Fibroblast of pulmonary artery (primary cell): ENCODE data around the gene TACC2.
A peak's percentile ranks its signal among the peaks of the same experiment; 100 is the strongest.

Experiments used
- DNase-seq: peaks from one replicate; pipeline ENCODE4 v3.0.0-alpha.2; 2010; ENCODE audit warnings: low read depth
- H3K4me3 ChIP-seq: replicated peaks from 2 replicates; pipeline ENCODE4 v1.5.1; 2011; ENCODE audit warnings: low read depth, mild to moderate bottlenecking, control low read depth, low read length, moderate library complexity
- TF ChIP-seq, protein P1 (sequence below): IDR thresholded peaks from 2 replicates; pipeline ENCODE4 v1.5.1; 2011; ENCODE audit warnings: mild to moderate bottlenecking, control low read depth, low read length, inconsistent platforms; ENCODE audit errors: missing control alignments

Gene TACC2

DNA sequence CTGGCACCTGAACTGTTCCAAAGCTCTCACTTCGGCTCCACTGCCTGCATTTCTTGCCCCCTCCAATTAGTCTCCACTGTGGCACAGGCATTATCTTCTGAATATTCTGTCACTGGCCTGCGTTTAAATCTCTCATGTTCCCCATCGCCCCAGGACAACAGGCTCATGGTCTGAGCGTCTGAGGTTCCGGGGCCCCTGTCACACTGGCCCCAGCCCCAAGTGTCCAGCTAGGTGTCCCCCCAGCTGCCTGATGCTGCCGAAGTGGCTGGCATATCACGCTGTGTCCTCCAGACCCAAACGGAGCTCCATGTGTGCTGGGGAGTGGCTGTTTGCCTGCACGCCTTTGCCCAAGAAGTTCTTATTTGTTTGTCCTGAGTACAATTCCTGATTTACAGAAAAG, 135.4 kb downstream of the TACC2 start:
- no peak for DNase-seq
- TF ChIP-seq, protein P1, sequence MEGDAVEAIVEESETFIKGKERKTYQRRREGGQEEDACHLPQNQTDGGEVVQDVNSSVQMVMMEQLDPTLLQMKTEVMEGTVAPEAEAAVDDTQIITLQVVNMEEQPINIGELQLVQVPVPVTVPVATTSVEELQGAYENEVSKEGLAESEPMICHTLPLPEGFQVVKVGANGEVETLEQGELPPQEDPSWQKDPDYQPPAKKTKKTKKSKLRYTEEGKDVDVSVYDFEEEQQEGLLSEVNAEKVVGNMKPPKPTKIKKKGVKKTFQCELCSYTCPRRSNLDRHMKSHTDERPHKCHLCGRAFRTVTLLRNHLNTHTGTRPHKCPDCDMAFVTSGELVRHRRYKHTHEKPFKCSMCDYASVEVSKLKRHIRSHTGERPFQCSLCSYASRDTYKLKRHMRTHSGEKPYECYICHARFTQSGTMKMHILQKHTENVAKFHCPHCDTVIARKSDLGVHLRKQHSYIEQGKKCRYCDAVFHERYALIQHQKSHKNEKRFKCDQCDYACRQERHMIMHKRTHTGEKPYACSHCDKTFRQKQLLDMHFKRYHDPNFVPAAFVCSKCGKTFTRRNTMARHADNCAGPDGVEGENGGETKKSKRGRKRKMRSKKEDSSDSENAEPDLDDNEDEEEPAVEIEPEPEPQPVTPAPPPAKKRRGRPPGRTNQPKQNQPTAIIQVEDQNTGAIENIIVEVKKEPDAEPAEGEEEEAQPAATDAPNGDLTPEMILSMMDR, result no peak
- H3K4me3 ChIP-seq, result no peak overlapping the region

DNA sequence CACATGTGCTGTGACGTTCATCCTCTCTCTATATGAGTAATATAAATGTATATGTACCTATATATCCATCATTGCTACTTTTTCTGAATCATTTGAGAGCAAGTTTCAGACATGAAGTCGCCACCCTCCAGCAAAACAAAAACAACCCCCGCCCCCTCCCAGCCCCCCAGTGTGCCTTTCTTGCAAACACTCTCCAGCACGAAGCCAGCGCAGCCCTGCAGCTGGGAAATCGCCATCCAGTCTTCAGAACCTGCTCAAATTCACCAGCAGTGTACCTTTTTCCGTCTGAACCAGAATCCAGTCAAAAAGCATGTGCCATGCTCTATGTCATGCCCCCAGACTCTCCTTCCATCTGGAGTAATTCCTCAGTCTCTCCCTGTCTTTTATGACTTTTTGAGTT, 135.8 kb downstream of the TACC2 start:
- no peak for DNase-seq
- H3K4me3 ChIP-seq, result no peak overlapping the region
- TF ChIP-seq, protein P1, result no peak

DNA sequence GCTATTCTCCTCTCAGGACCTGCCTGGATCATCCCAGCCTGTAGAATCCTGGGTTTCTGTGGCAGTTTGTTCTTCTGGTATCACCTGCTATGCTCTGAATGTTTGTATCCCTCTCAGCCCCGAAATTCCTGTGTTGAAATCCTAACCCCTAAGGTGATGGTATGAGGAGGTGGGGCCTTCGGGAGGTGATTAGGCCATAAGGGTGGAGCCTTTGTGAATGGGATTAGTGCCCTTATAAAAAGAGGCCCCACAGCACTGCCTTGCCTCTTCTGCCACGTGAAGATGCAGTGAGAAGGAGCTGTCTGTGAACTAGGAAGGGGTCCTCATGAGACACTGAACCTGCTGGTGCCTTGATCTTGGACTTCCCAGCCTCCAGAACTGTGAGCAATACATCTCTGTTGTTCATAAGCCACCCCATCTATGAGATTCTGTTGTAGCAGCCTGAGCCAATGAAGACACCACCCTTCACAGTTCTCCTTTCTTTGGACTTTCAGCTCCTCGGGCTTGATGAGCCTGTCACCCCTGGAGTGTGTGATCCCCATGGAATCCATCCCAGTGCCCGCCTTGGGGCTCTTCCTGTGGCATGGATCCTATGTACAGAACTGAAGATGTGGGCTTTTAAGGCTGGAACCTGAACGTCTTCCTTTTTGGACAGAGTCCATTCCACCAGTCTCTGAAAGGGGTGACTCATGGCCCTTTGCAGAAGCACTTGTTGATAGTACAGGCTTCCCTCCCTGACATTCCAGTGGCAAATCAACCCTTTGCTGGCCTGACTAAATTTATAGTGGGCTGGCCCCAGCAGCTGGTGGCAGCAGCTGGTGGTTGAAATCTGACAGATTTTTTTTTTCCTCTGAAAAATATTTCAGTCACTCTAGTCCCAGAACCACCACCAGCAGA, 138.0 kb downstream of the TACC2 start:
- no peak overlapping the region for H3K4me3 ChIP-seq
- TF ChIP-seq, protein P1, result no peak
- DNase-seq, result peak; percentile 90

DNA sequence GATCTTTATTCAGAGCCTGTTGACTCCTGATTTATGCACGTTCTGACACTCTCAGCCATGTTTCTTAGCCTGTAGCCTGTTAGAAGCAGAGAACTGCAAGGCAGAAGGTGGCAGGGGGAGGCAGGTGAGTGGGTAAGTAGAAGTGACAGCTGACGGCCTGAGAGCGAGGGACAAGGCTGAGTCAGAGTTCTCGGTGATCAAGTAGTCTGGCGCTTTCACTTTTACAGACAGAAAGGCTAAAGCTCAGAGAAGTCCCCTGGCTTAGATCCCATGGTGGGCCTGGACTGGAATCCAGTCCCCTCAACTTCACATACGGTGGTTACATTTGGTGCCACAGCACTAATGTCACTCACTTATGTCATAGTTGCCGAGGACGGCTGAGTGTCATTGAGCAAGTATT, 139.0 kb downstream of the TACC2 start:
- H3K4me3 ChIP-seq, result peak overlapping the region; percentile 37
- TF ChIP-seq, protein P1, result no peak
- DNase-seq, result no peak

DNA sequence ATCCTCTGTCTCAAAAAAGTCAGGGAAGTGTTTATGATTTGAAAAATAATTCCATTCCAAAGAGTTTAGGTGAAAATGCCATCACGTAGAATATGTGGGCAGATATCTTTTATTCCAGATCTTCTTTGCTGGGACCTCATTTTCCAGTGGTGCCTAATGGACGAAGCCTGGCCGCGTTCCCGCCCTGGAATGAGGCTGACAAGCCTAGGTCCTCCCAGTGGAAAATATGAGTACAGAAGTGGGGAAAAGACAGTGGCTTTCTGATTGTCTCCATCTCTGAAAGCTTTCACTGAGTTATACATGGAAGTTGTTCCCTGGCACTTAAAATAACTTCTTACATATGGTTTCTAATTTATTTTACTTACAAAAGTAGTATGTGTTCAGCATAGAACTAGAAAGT, 139.4 kb downstream of the TACC2 start:
- DNase-seq, result peak; percentile 57
- TF ChIP-seq, protein P1, result peak; percentile 17
- H3K4me3 ChIP-seq, result peak overlapping the region; percentile 37

DNA sequence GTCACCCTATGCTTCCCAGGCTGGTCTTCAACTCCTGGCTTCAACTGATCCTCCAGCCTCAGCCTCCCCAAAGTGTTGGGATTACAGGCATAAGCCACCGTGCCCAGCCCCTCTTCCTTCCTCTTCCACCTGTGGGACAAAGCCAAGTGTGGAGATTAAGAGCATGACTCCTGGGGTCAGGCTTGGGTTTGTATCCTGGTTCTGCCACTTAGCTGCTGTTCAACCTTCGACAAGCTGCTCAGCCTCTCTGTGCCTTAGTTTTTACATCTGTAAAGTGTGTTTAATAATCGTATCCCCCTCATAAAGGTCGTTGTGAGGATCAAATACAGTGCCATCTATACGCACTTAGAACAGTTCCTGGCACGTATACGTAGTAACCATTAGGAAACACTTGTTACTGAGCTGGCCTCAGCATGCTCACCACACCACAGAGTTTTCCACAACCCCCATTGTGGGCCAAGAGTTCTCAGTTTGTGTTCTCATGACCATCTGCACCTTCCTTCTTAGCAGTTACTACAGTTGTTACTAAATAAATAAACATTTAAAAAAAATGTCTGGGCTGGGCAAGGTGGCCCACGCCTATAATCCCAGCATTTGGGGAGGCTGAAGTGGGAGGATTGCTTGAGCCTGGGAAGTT, 141.6 kb downstream of the TACC2 start:
- no peak overlapping the region for H3K4me3 ChIP-seq
- TF ChIP-seq, protein P1, result no peak
- DNase-seq, result no peak
